SJCRH30 (cell line): ENCODE measurements around the gene STXBP3. TPM values are rescaled to one million over a fixed set of nuclear protein-coding genes. Genes with fewer than 3 reads are reported as not detected.

ENCODE experiments used
- DNase-seq, 2 experiments: peaks; one replicate each; pipeline ENCODE4 v3.0.0-alpha.2; 2015 to 2020
- H3K27ac ChIP-seq: fragments of 250-450 bp; sonication (Bioruptor Pico); 2 replicates; pipeline ENCODE4 v1.5.1; 2020; ENCODE audit warnings: mild to moderate bottlenecking, moderate library complexity
- H3K27me3 ChIP-seq: fragments of 250-450 bp; sonication (Bioruptor Pico); 2 replicates; pipeline ENCODE4 v1.5.1; 2020; ENCODE audit warnings: mild to moderate bottlenecking, moderate library complexity
- H3K36me3 ChIP-seq: fragments of 250-450 bp; sonication (Bioruptor Pico); 2 replicates; pipeline ENCODE4 v1.5.1; 2020; ENCODE audit warnings: mild to moderate bottlenecking, moderate library complexity
- H3K4me1 ChIP-seq: fragments of 250-450 bp; sonication (Bioruptor Pico); 2 replicates; pipeline ENCODE4 v1.5.1; 2020; ENCODE audit warnings: mild to moderate bottlenecking, moderate library complexity
- H3K4me3 ChIP-seq: fragments of 250-450 bp; sonication (Bioruptor Pico); 2 replicates; pipeline ENCODE4 v1.5.1; 2020; ENCODE audit warnings: mild to moderate bottlenecking, moderate library complexity
- H3K9me3 ChIP-seq: fragments of 250-450 bp; sonication (Bioruptor Pico); replicated peaks from 2 replicates; pipeline ENCODE4 v1.5.1; 2020; ENCODE audit warnings: mild to moderate bottlenecking, moderate library complexity
- total RNA-seq: library from RNA; depleted of rRNA; stranded (reverse); fragments of >200 nt; shearing (Covaris generic); gene quantifications from 2 replicates; pipeline ENCODE4 v1.2.3, GENCODE V29; 2014

Gene STXBP3
- total RNA-seq, 1 experiment from 2014 or later, result 38.6 TPM

DNA sequence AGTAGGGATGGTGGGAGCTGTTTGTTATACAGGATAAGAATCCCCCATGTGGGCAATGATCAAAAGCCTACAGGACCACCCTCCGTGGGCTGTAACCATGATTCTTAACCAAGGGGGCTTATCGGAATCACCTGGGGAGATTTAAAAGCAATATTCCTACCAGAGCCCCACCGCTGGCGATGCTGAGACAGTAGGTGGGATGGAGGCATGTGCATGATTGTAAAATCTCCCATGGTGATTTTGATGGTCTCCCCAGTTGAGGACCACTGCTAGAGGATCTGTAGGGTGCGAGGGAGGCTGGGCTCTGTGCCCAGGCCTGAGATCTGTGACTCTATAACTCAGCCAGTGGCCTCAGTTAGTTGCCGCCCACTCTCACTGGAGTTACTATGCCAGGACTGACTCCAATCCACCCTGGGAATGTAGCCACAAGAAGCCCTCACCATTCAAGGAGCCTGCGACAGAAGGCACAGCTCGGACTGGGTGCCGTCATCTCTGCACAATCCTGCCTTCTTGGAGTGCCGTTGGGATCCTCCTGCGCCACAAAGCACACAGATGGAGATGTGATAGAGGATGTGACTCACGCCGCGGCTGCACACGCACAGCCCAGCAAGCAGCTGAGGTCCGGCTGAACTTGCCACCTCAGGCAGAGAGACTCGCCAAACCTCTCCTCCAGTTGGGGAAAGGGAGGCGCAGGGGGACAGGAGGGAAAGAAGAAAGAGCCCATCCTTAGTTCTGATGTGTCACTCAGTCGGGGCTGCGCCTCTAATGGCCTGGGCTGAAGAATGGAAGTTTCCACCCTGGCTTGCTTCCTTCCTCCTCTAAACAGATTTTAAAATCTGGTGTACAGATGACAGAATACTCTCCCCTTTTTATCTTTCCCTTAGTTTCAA lies 83.9 kb downstream of the STXBP3 start:
- Histone ChIP-seq H3K4me3 (peak overlapping the region; percentile 32), H3K4me1 (peaks cover 27% of the 10 kb centered on the region), H3K27ac (peak overlapping the region; percentile 52), H3K36me3 (no peaks in the 10 kb centered on the region), H3K27me3 (no peaks in the 10 kb centered on the region), H3K9me3 (no peaks in the 10 kb centered on the region)
- peak; percentile 71 to 75 for DNase-seq

DNA sequence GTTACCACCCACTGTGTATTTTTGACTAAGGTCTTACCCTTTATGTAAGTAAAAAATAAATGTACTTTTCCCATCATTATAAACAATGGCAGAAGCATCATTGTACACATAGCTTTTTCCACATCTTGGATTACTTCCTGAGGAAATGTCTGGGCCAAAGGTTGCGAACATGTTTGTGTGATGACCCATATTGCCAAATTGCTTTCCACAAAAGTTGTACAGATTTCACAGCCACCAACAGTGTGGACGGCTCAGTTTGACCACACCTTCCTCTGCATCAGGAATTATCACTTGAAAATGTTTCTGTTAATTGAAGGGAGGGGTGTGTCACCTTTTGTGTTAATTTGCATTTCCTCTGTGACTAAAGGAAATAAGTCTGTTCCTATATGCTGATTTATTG lies 84.8 kb downstream of the STXBP3 start:
- peak overlapping the region; percentile 32 for H3K4me3 ChIP-seq
- H3K9me3 ChIP-seq, result no peaks in the 10 kb centered on the region
- no peak for DNase-seq
- no peaks in the 10 kb centered on the region for H3K27me3 ChIP-seq
- H3K4me1 ChIP-seq, result peaks cover 27% of the 10 kb centered on the region
- peak overlapping the region; percentile 52 for H3K27ac ChIP-seq
- H3K36me3 ChIP-seq, result no peaks in the 10 kb centered on the region

DNA sequence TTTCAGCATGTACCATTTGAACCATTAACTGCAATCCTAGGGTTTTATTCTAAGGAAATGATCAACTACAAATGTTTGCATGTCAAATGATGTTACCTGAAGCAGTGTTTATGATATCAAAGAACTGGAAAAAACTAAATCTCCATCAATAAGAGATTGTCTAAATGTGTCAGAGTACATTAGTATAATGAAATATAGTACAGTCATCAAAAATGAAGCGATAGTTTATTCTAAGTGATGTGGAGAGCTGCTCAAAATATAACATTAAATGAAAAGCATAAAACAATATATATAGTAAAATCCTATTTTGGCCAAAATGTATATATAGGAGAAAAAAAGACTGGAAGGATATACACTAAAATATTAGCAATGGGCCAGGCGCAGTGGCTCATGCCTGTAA lies 86.5 kb downstream of the STXBP3 start:
- DNase-seq, result no peak
- H3K4me3 ChIP-seq, result no peak overlapping the region
- H3K27me3 ChIP-seq, result no peaks in the 10 kb centered on the region
- H3K4me1 ChIP-seq, result peaks cover 26% of the 10 kb centered on the region
- no peaks in the 10 kb centered on the region for H3K9me3 ChIP-seq
- H3K27ac ChIP-seq, result no peak overlapping the region
- no peaks in the 10 kb centered on the region for H3K36me3 ChIP-seq

DNA sequence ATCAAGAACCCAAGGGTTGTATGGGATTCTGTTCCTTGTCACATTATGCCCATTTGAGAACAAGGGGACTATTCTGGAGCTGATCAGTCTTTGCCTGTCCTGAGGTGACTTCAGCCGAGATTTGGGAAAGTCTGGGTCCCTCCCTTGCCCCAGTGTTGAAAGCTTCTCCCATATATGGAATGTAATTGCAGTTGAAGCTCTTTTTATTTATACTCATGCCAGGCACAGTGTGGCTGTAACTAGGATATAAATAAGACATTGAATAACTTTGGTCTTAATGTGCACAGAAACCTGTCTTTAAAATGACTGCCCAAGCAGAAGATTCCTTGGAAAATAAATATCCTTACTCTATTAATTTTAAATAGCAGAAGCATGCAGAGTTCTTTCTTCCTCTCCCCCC lies 95.2 kb downstream of the STXBP3 start:
- Histone ChIP-seq H3K27ac (no peak overlapping the region), H3K4me3 (no peak overlapping the region), H3K9me3 (no peaks in the 10 kb centered on the region), H3K27me3 (no peaks in the 10 kb centered on the region), H3K36me3 (no peaks in the 10 kb centered on the region), H3K4me1 (no peaks in the 10 kb centered on the region)
- no peak for DNase-seq

DNA sequence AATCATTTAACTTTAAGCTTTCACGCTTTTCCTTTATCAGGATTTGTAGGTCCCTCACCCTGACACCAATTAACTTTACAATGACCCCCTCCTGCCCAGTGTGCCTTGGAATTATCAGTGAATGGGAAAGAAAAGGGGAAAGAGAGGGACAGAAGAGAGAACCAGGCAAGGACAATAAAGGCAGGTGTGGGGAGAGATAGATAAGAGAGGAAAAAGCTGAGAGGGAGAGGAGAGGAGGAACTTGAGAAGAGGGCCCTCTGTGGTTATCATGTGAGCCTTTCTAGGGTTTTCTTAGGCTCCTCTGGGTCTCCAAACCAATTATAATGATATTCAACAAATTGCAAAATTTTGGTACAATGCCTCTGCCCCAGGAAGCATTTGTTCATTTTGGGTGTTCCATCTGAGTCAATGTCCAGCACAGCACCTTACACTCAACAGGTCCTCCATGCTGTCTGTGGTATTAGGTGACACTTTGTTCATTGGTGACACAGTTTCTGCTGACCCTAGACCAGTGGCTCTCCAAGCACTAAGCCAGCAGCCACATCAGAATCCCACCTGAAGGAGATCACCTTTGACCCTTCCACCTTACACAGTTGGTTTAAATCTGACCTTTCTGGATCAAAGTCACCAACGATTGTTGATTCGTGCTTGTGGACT lies 96.2 kb downstream of the STXBP3 start:
- no peak overlapping the region for H3K27ac ChIP-seq
- no peaks in the 10 kb centered on the region for H3K4me1 ChIP-seq
- H3K4me3 ChIP-seq, result no peak overlapping the region
- DNase-seq, result no peak
- no peaks in the 10 kb centered on the region for H3K27me3 ChIP-seq
- H3K9me3 ChIP-seq, result no peaks in the 10 kb centered on the region
- H3K36me3 ChIP-seq, result no peaks in the 10 kb centered on the region

DNA sequence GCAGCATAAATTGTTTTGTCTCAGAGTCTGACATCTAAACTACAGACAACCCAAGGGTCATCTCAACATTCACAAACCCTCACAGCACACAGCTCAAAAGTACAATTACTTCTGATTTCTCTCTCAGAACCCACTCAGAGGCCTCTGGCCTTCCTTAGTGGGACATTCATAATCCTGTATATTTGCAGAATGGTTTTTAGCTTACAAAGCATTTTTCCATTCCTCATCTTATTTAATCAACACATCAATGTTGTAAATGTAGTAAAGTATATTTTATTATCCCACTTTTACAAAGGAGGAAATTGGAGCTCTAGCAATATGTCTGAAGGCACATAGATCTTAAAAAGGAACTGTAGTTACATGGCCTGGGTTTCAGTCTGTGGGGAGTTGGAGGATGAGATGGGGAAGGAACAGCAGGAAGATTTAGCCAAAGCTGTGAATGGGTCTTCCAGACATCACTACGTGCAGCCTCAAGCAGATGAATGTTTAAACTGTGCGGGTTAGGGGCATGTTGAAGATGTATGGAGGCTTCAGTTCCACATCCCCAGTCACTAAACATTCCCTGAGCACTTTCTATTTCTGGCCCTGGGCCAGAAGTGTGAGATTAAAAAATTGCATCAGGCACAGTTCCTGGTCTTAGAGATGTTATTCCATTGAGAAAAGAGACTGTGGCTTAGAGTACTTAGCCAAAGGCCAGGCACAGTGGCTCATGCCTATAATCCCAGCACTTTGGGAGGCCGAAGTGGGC lies 97.1 kb downstream of the STXBP3 start:
- H3K36me3 ChIP-seq, result no peaks in the 10 kb centered on the region
- H3K9me3 ChIP-seq, result no peaks in the 10 kb centered on the region
- DNase-seq, result no peak
- H3K4me1 ChIP-seq, result no peaks in the 10 kb centered on the region
- no peaks in the 10 kb centered on the region for H3K27me3 ChIP-seq
- no peak overlapping the region for H3K27ac ChIP-seq
- H3K4me3 ChIP-seq, result no peak overlapping the region

DNA sequence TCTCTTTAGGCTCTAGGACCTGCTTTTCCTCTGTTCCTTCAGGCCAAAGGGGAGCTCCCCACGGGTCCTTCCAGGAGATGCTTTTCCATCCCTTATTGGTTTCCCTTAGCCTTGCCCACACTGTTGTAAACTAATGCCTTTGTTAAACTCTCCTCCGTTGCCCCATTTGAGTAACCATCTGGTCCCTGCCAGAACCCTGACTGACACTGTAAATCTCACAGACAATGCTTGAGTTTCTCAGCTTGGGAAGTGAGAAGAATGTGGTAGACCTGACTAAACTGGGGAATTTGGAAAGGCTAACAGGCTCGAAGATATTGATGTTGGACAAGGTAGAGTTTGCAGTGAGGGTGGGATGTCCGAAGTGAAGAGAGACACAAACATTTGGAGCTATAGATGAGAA lies 99.0 kb downstream of the STXBP3 start:
- Histone ChIP-seq H3K4me3 (no peak overlapping the region), H3K36me3 (no peaks in the 10 kb centered on the region), H3K9me3 (no peaks in the 10 kb centered on the region), H3K4me1 (no peaks in the 10 kb centered on the region), H3K27ac (no peak overlapping the region), H3K27me3 (no peaks in the 10 kb centered on the region)
- DNase-seq, result no peak

DNA sequence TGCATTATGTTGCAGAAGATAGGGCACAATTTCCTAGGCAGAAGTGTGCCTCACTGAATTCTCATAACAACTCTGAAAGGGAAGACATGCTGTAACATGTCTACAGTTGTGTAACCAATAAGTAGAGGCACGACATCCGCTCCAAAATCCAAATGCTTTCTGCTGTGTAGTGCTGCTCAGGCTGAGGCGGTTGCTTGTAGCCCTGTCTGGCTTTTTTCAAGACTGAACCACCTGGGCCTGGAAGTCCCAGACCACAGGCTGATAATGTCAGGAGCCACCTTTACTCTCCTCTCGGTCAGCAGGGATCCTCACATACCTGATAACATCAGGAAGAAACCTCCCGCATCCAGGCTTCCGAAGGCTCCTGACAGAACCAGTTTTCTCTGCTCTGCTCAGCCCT lies 99.5 kb downstream of the STXBP3 start:
- H3K4me3 ChIP-seq, result no peak overlapping the region

DNA sequence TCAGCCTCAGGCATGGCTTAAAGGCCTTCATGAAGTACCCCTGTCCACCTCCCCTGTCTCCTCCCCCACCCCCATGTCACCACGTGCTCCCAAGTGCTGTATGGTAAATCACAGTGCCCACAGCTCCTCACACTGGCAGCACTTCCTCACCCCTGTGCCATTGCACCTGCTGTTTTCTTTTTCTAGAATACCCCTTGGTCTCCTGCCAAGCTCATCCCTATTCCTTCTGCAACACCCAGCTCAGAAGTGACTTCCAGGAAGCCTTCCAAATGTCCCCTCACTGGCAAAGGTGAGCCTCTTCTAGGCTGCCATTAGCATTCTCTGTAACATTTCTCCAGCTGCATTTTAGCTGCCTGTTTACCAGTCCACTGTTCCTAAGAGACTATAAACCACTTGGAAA lies 101.0 kb downstream of the STXBP3 start:
- H3K27ac ChIP-seq, result no peak overlapping the region
- no peak overlapping the region for H3K4me3 ChIP-seq
- H3K9me3 ChIP-seq, result no peaks in the 10 kb centered on the region
- H3K27me3 ChIP-seq, result 0 out of 2 replicates have a peak, but pooled peaks cover 5% of the 10 kb centered on the region
- H3K36me3 ChIP-seq, result no peaks in the 10 kb centered on the region
- no peak for DNase-seq
- no peaks in the 10 kb centered on the region for H3K4me1 ChIP-seq

More for the DNA sequence above, 99.5 kb downstream of the STXBP3 start:
- Histone ChIP-seq H3K4me1 (no peaks in the 10 kb centered on the region), H3K27ac (no peak overlapping the region), H3K36me3 (no peaks in the 10 kb centered on the region), H3K9me3 (no peaks in the 10 kb centered on the region), H3K27me3 (0 out of 2 replicates have a peak, but pooled peaks cover 4% of the 10 kb centered on the region)
- DNase-seq, result no peak

DNA sequence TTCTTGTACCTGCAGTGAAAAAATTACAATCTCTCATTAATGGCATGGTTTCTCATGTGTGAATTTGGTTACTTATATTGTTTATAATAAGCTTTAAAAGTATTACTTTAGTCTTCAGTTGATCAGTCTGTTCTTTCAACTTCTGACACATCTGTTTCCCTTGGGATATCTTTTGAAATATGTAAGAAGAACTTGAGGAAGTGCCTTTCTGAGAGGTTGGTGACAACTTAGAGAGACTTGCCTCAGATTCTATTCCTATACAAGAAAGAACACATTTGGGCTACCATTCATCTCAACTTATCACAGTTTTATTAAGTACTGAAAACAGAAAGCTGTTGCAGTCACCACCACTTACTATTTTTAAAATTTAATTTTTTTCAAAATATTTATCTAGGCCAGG lies 102.3 kb downstream of the STXBP3 start:
- no peak overlapping the region for H3K27ac ChIP-seq
- no peaks in the 10 kb centered on the region for H3K4me1 ChIP-seq
- 0 out of 2 replicates have a peak, but pooled peaks cover 5% of the 10 kb centered on the region for H3K27me3 ChIP-seq
- no peaks in the 10 kb centered on the region for H3K9me3 ChIP-seq
- DNase-seq, result no peak
- no peak overlapping the region for H3K4me3 ChIP-seq
- H3K36me3 ChIP-seq, result no peaks in the 10 kb centered on the region

DNA sequence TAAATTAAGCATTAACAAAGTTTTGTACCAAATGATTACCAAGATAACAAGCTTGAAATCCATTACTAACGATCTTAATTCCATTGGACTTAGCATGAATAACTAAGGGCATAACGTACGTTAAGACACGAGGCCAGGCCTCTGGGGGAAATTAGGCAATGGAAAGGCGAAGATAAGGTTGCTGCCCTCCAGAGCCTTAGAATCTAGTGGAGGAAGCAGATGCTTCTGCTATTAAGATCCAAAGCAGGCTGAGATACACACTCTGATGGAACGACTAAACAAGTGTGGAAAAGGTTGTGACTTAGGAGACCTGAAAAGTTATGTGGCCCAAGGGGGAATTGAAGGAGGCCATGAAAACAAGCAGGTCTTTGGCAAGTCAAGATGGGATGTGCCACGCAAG lies 104.5 kb downstream of the STXBP3 start:
- Histone ChIP-seq H3K4me3 (no peak overlapping the region), H3K27me3 (0 out of 2 replicates have a peak, but pooled peaks cover 5% of the 10 kb centered on the region), H3K9me3 (no peaks in the 10 kb centered on the region), H3K4me1 (no peaks in the 10 kb centered on the region), H3K36me3 (no peaks in the 10 kb centered on the region), H3K27ac (no peak overlapping the region)
- DNase-seq, result no peak

DNA sequence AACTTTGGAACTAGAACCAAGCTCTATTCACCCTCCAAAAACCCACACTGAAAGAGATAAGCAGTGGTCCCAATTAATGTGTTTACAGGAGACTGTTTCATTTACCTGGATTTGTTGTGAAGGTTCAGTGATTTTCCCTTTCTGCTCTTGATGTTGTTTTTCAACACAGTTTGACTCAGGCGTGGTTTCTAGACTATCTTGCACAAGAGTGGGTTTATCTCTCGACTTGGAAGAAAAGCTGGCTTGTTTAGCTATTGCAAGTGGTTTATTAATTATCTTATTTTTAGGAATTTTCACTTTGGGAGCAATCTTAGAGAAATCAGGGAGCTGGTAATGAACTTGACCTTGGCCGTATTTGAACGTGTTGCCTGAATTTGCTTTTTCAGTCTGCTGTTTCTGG lies 105.1 kb downstream of the STXBP3 start:
- Histone ChIP-seq H3K4me3 (no peak overlapping the region), H3K9me3 (no peaks in the 10 kb centered on the region), H3K27me3 (0 out of 2 replicates have a peak, but pooled peaks cover 5% of the 10 kb centered on the region), H3K4me1 (no peaks in the 10 kb centered on the region), H3K36me3 (no peaks in the 10 kb centered on the region), H3K27ac (no peak overlapping the region)
- no peak for DNase-seq

DNA sequence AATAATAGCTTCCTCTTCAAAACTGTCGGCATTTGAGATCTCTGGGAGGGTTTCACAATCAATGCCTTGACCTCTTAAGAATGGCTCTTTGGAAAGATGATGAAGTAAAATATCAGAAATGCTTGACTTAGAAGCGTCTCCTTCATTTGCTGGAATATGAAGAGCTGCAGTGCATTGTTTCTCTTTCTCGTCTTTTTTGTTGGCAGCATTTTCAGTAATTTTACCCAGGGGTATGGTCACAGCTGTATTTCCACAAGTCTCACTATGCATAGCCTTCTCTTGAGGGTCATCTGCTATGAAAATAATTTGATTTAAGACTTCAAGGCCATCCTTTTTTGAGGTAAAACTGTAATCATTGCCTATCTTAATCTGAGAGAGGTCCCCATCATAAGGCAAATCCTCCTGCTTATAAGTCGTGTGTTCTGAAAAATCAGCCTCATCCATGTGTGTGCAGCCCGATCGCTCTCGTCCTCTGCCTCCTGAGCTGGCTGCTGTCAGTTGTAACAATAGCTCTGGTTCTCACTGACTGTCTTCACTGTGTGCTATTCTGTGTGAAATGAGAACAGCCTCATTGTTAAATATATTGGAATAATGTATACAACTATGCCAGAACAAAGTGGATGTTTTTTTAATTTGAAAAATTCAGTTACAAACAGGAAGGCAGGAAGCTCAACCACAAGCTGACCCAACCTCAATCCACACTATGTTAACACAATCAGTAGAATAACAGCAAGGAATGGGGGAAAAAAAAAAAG lies 105.9 kb downstream of the STXBP3 start:
- no peaks in the 10 kb centered on the region for H3K36me3 ChIP-seq
- no peak overlapping the region for H3K27ac ChIP-seq
- H3K27me3 ChIP-seq, result 0 out of 2 replicates have a peak, but pooled peaks cover 5% of the 10 kb centered on the region
- no peak for DNase-seq
- no peaks in the 10 kb centered on the region for H3K4me1 ChIP-seq
- H3K9me3 ChIP-seq, result no peaks in the 10 kb centered on the region
- H3K4me3 ChIP-seq, result no peak overlapping the region
